Hepatic stellate cell (primary cell): ENCODE measurements around the gene CACNA1S.

Source experiments
- DNase-seq: peaks from one replicate; pipeline ENCODE4 v3.0.0; 2011; ENCODE audit warnings: low spot score

The CACNA1S gene

DNA sequence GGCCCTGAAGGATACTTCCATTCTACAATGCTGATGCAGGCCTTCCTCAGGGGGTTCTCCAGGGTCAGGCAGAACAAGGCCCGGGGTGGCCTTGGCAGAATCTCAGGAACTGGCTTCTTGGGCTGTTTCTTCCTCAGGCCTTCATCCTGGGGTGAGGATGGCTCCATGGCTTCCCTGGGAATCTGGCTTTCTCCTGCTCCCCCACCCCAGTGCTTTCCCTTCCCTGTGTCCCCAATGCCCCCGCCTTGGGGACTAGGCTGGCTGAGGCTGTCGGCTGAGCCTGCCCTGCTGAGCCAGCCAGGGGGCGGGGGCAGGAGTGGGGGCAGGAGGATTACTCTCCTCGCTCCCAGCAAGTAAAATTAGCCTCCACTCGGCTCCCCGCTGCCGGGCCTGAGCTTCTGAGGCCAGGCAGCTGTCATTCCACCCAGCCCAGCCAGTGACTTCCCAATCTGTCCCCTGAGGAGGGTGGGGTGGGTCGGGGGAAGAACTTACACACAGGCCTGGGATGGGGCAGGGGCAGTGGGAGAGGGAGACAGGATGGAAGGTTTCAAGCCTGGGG is at the start of gene CACNA1S:
Gene CACNA1S (minus strand): TSS at position 254 of the 559 bp plus-strand sequence. CDS start 87 bp downstream, at position 167.
- DNase-seq = no peak

DNA sequence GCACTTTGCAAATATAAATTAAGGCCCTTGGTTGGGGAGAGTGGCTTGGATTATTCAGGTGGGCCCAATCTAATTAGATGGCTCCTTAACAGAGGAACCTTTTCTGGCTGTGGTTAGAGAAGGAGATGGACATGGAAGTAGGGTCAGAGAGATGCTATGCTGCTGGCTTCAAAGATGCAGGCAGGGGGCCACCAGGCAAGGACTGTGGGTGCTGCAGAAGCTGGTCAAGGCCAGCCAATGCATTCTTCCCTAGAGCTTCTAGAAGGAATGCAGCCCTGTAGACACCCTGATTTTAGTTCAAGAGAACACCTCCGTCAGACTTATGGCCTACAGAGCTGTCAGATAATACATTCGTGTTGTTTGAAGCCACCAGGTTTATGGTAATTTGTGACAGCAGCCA is 45.7 kb upstream of the CACNA1S start:
- no peak for DNase-seq

- no peak for DNase-seq
Observed at GRCh38 chr1:201156819-201157218, 44.6 kb upstream of the CACNA1S start.

GRCh38 chr1:201156346-201156745 is 44.1 kb upstream of the CACNA1S start:
- DNase-seq = no peak

DNA sequence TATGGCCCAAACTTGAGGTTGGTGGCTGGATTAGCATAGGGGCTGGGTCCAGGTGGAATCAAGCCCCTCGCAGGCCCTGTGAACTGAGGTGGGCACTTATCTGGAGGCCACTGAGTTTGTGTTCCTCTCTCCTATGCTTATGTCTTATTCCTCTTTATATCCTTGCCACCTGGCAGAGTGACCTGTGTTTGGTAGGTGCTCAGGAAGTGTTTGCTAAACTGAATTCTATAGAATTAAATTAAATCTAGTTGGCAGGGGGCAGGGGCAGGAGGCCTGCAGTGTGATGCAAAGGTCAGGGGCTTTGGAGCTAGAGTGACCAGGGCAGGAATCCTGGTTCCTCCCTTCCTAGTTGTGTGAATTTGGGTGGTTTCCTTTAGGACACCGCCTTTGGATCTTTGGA is 43.1 kb upstream of the CACNA1S start:
- no peak for DNase-seq

DNA sequence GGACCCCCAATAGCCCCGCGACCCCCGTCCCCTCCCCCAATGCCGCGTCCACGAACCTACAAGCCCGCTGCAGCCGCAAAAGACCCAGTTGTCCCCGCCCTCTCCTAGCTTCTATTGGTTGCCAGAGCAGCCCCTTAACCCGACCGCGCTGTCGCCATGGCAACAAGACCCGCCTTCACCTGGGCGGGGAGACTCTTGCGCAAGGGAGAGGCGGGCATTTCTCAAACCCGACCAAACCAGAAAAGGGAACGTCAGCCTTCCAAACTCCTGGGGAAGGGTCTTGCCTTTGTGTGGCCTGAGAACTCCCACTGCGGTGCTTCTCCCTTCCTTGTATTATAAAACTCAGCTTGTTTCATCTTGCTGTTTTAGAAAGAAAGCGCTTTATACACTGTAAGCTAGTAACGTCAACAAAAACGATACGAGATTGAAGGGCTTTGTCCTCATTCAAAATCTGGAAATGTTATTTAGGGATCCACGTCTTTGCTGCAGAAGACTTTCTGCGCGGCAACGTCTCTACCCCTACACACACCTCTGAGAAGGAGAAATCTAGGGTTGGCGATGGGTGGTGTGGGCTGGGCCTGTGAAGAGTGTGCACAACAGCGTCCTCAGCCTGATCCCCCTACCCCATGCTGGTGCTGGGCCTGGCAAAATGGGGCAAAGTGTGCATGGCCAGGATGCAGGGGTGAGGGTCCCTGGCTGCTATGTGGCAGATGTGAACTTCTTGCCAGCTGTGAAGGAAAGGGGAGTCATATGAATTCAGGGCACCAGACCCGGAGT is 42.4 kb upstream of the CACNA1S start, which contains the start of gene TMEM9:
Gene TMEM9 (minus strand): TSS at position 86 of the 777 bp plus-strand sequence. CDS start 551 bp downstream, outside the sequence.
- DNase-seq = peak; percentile 97

- no peak for DNase-seq
Observed at GRCh38 chr1:201153474-201154388, 41.5 kb upstream of the CACNA1S start.

DNA sequence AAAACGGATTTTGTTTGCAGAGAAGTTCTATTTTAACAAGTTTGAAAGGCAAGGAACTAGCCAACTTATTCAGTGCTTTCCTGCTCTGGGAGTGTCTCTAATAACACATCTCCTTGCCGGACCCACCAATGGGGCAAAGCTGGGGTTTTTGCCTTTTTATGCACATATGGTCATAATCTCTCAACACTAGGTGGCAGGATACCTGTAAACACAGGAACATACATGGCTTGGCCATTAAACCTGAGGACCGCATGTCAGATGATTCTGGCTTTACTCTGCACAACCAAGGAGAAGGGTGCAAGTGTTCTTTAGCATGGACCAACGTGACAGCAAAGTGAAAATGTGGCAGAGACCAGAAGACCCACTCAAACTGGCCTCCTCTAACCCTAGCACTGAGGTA is 37.2 kb upstream of the CACNA1S start:
- DNase-seq = peak; percentile 44

DNA sequence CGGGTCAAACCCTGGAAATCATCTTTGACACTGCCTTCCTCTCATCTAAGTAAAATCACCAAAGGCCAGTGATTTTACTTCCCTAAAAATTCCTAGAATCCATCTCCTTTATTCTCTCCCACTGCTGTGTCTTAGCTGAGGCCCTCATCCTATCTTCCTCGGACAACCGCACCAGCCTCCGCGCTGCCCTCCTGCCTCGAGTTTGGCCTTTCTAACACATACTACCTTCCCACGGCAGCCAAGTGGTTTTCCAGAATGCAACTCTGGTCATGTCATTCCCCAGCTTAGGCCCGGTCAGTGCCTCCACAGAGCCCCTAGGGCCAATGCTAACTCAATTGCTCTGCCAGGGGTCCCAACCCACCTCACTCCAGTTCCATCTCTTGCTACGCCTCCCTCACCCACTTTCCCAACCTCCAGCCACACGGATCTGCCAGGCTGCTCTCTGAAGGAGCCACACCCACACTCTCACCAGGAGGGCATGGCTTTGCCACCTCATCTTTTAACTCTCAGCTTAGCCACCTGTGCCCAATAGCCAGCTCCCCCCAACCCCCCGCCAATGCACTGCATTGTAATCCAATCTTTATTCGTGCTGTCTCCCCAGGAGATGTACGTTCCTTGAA is 35.3 kb upstream of the CACNA1S start:
- no peak for DNase-seq

- no peak for DNase-seq
Observed at GRCh38 chr1:201146626-201147390, 34.6 kb upstream of the CACNA1S start.

- DNase-seq = no peak
Observed at GRCh38 chr1:201145816-201146215, 33.6 kb upstream of the CACNA1S start.

DNA sequence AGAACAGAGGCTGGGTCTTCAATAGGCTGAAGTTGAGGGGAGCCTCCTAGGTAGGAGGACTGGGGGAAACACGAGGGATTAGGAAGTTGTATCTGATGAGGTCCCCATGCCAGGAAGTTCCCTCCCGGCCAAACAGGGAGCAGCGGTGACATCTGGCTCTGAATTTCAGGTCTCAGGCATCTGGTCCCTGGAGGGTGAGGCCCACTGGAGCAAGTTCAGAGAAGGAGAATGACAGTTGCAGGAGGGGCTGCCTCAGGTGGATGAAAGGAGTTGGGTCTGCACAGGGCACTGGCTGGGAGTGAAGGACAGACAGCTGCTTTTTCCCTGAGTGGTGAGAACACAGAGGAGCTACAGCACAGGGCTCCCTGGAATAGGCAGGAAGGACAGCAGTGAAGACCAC is 32.9 kb upstream of the CACNA1S start:
- DNase-seq = no peak

- DNase-seq = no peak
Observed at GRCh38 chr1:201144701-201145100, 32.5 kb upstream of the CACNA1S start.

- no peak for DNase-seq
Observed at GRCh38 chr1:201143726-201144635, 31.8 kb upstream of the CACNA1S start.

DNA sequence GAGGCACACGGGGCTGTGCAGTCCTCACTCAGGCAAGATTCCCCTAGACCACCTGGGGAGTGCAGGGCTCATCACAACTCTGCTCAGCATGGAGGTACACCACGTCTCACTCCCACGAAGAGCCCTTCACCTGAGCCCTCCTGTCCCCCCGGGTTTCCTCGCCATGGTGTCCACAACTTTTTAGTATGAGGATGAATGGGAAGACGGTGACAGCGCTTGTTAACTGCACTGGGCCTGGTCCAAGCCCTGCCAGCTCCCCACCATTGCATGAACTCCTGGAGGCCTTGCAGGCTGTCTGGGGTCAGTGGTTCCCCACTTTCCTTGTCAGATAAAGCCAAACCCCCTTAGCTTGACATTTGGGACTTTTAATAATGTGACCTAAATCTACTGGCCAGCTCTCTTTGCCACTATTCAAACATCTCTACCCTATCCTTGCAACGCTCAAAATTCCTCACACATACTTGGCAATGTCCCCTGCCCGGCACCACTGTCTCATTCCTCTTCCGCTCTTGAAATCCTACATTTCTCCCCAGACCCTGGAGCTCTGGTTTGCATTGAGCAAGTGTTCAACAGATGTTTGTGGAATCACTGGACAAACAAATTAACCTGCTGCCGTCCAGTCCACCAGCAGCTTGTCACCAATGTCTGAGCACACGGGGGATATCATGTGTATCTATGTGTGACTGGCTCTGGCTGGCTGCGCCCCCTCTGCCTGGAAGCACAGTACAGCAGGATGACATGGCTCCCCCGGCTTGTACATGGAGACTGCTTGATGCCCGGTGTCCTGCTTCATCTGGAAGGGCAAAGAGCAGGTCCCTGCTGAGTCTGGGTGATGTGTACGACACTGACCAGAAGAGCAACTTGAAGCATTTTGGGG is 30.9 kb upstream of the CACNA1S start:
- no peak for DNase-seq

DNA sequence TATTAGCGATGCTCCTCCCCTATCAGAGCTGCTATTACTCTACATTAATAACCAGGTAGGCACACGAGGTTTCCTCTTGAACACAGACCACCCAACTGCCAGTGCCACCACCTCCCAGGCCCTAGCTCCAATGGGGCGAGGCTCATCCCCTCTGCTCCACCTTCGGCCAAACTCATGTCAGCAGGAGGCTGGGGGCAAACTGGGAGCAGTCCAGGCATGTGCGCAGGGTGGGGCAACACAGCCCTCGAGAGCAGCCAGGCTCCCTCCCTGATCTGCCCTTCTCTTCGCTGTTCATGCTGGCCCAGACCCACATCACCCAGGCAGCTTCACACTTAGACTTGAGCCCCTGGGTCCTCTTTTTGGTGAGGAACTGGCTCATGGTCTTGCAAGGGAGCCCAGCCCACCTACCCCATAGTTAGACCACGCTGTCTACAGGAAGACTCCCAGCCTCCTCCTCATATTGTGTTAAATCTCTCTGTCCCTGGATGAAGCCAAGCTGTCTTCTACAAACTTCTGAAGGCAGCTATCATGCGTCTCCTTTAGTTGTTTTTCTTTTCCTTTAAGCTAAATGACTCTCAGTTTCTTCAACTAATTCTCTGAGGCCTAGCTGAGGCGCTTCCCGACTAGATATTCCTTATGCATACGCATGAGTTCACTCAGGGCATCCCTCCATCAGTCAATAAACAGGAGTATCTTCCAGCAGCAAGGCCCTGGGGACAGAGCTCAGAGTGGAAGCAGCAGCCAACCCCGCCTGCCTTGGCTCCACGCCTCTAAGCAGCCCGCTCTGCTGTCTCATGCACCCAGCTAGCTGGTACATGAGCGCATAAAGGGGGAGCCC is 30.0 kb upstream of the CACNA1S start:
- no peak for DNase-seq

DNA sequence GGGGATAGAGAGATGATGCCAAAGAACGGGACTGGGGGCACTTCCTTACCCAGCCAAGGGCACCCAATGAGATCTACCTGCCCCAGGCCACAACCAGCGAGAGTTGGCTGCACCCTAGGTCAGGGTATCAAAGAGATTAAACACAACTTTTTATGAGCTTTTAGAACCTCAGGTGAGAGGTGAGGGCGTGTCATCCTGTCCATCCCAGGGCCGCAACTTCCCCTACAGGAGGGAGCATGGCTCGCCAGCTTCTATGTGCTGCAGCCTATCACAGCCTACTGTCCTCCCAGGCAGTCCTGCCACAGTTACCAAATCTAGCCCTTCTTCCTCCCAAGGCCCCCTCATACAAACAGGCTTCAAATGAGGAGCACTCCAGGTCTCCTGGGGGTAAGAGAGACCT is 29.2 kb upstream of the CACNA1S start:
- DNase-seq = no peak

- DNase-seq = no peak
Observed at GRCh38 chr1:201140941-201141260, 28.7 kb upstream of the CACNA1S start.
